ENCODE data around the gene NAV2. TPM values are rescaled to one million over a fixed set of nuclear protein-coding genes. Genes with fewer than 3 reads are reported as not detected.

The NAV2 gene
- total RNA-seq, 1 donor, result 11.2 TPM

DNA sequence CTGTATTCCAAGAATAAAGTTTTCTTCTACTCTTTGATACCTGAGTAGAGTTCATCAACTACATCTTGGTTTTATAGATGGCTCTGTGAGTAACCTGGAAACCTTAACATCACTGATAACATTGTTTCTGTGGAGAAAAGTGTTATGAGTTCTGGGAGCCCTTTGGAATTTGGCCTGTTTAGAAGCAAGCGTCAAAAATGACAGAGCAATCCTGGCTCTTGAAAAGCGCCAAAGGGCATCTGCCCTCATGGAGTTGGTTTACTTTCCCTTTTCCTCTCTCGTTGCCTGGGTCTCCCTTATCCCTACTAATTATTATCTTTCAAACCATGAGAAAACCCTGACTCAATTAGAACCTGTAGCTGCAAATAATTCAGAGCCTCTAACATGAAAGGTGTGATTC, 307.6 kb downstream of the NAV2 start:
- no peak overlapping the region for H3K4me3 ChIP-seq (ENCODE audit: low read depth, low read length)
- TF ChIP-seq, protein P1, sequence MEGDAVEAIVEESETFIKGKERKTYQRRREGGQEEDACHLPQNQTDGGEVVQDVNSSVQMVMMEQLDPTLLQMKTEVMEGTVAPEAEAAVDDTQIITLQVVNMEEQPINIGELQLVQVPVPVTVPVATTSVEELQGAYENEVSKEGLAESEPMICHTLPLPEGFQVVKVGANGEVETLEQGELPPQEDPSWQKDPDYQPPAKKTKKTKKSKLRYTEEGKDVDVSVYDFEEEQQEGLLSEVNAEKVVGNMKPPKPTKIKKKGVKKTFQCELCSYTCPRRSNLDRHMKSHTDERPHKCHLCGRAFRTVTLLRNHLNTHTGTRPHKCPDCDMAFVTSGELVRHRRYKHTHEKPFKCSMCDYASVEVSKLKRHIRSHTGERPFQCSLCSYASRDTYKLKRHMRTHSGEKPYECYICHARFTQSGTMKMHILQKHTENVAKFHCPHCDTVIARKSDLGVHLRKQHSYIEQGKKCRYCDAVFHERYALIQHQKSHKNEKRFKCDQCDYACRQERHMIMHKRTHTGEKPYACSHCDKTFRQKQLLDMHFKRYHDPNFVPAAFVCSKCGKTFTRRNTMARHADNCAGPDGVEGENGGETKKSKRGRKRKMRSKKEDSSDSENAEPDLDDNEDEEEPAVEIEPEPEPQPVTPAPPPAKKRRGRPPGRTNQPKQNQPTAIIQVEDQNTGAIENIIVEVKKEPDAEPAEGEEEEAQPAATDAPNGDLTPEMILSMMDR (IDR thresholded peaks at IDR 0.05; ENCODE audit: insufficient read depth, low read depth, low read length), result no peak
- DNase-seq (ENCODE audit: low read depth), result no peak

DNA sequence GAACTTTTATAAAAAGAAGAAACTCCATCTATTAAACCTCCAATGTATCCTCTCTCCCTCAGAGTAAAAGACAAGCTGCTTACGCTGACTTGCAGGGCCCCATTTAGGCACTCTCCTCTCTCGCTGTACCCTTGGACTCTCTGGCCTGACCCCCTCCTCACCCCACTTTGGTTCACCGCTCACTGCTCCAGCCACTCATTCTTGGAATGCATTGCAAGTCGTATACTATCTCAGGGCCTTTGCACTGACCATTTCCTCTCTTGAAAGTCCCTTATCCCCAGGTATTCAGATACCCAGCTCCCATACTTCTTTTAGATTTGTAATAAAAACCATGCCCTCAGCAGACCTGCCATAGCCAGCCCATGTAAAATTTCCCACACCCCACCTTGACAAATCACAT, 308.1 kb downstream of the NAV2 start:
- H3K4me3 ChIP-seq (ENCODE audit: low read depth, low read length), result no peak overlapping the region
- no peak for DNase-seq (ENCODE audit: low read depth)
- TF ChIP-seq, protein P1 (IDR thresholded peaks at IDR 0.05; ENCODE audit: insufficient read depth, low read depth, low read length), result no peak

DNA sequence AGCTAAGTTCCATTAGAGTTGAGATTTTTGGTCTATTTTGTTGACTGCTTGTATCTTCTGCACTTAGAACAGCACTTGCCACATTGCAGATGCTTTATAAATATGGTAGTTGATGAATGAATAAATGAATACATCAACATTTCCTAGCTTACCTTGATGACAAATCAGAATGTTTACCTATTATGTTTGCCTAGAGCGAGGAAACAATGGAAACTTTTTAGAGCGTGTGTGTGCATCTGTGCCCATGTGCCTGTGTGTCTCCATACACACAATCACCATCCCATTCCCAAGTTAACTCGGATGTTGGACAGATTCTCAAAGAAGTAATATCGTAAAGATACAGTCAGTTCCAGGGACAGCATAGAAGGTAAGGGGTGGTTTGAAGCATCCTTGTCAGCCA, 308.6 kb downstream of the NAV2 start:
- no peak for DNase-seq (ENCODE audit: low read depth)
- TF ChIP-seq, protein P1 (IDR thresholded peaks at IDR 0.05; ENCODE audit: insufficient read depth, low read depth, low read length), result no peak

DNA sequence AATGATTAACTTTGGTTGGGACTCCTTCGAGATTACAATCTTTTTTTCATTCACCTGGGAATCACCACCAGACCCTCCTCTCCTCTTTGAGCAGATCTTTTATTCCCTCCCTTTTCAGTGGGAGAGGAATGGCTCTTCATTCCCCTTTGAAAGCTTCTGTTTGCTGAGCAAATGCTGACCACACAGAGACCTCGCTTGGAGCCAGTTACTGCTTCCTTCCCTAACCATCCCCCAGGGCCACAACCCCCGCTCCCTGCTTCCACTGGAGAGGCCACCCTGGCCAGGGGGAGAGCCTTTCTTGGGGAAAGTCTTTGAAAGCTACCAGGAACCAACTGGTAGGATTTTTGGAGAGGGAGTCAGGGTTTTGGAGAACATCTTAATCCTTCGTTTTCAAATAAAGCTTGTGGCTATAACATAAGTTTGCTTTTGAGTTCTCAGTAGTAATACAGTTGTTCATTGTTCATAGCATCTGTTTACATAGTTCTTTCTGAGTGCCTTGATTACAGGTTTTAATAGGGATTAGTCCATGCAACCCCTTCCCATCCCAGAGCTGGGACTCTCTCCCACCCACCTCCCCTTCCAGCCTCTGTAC, 309.2 kb downstream of the NAV2 start:
- TF ChIP-seq, protein P1 (IDR thresholded peaks at IDR 0.05; ENCODE audit: insufficient read depth, low read depth, low read length), result no peak
- no peak for DNase-seq (ENCODE audit: low read depth)
- no peak overlapping the region for H3K4me3 ChIP-seq (ENCODE audit: low read depth, low read length)

More for the DNA sequence above, 308.6 kb downstream of the NAV2 start:
- H3K4me3 ChIP-seq (ENCODE audit: low read depth, low read length), result no peak overlapping the region

DNA sequence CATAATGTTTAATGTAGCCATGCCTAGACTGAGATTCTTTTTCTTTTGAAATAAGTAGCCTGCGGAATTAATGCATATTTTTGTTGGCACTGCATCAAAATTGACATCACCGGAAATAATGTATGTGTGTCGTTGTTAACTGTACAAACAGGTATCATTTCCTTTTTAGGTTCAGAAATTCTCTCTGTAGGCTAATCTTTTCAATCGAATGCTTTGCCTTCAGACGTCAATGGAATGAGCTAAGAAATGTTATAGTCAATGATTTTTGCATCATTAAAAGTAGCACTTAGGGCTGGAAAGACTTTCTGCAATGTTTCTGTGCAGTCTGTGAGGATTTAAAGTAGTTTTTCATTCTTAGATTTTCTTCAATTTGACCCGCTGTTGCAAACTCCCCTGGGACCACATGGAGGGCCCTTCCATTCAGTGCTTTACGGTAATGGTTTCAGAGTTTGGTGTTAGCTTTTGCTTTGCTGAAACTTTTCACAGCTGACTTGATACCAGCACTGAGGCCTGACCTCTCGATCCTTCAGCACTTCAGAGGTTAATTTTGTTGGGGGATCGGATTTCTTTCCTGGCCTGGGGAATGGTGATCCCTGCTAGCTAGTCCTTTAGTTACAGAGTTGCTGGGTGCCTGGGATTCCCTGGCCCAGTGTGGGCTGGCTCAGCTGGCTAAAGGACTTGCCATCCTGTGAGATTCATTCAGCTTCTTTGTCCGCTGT, 309.9 kb downstream of the NAV2 start:
- TF ChIP-seq, protein P1 (IDR thresholded peaks at IDR 0.05; ENCODE audit: insufficient read depth, low read depth, low read length), result no peak
- no peak overlapping the region for H3K4me3 ChIP-seq (ENCODE audit: low read depth, low read length)
- DNase-seq (ENCODE audit: low read depth), result peak; percentile 30

DNA sequence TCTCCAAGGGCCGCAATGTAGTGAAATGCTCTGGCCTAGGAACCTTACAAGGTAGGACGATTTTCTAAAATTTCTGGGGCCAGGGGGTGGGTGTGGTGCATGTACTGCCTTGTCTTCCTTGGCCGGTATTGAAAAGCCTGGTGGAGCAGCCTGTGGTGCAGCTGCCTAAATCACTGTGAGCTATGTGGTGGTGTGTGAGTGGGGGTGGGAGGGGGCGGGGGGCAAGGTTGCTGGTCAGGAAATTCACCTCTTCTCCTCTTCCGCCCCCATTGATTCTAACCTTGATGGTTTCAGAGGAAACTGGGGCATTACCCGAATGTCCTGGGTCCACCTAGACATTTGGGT, 310.4 kb downstream of the NAV2 start:
- no peak overlapping the region for H3K4me3 ChIP-seq (ENCODE audit: low read depth, low read length)
- no peak for DNase-seq (ENCODE audit: low read depth)
- TF ChIP-seq, protein P1 (IDR thresholded peaks at IDR 0.05; ENCODE audit: insufficient read depth, low read depth, low read length), result no peak

Data from fibroblast of villous mesenchyme (primary cell).